Measurements from ENCODE around the gene LASP1NB.
A peak's percentile ranks its signal among the peaks of the same experiment; 100 is the strongest.

Gene LASP1NB

GRCh38 chr17:38898291-38898679 is 27.1 kb upstream of the LASP1NB start:
- H3K4me1 Mint-ChIP-seq: peaks cover 30% of the 10 kb centered on the region
- peaks cover 2 to 67% of the 10 kb centered on the region in 2 experiments for H3K36me3 ChIP-seq (replicated peaks in 1 of 2; ENCODE audit: control extremely low read depth in 1 of 2, control insufficient read depth in 1 of 2, extremely low read depth in 1 of 2, insufficient read depth in 2 of 2, low read length in 1 of 2)

More at GRCh38 chr17:38898291-38898679, 27.1 kb upstream of the LASP1NB start:
- Histone ChIP-seq H3K4me2 (replicated peaks; ENCODE audit: low read depth, low read length, poor library complexity, severe bottlenecking) (peak overlapping the region; percentile 89), H3K9ac (ENCODE audit: low read length) (peak overlapping the region; percentile 57), H3K4me1 (ENCODE audit: control insufficient read depth in 2 of 2, insufficient read depth in 2 of 2, low read length in 2 of 2) (peaks cover 29 to 48% of the 10 kb centered on the region in 2 donors), H3K27ac (ENCODE audit: low read length in 2 of 2) (peak overlapping the region; percentile 90 to 96), H3K79me2 (ENCODE audit: control insufficient read depth, insufficient read depth, low read length) (peaks cover 98% of the 10 kb centered on the region), H3K27me3 (replicated peaks in 1 of 4; ENCODE audit: control extremely low read depth in 1 of 4, control insufficient read depth in 3 of 4, insufficient read depth in 4 of 4, low read length in 3 of 4) (no peaks in the 10 kb centered on the region), H2AFZ (ENCODE audit: insufficient read depth, low read depth, low read length, poor library complexity, severe bottlenecking) (peak overlapping the region; percentile 77), H3K9me3 (ENCODE audit: control extremely low read depth in 1 of 3, control insufficient read depth in 2 of 3, insufficient read depth in 1 of 3, low read length in 2 of 3) (peaks cover 0 to 5% (median 0%) of the 10 kb centered on the region in 3 donors), H3K4me3 (ENCODE audit: control extremely low read depth in 1 of 5, extremely low read depth in 1 of 5, insufficient read depth in 1 of 5, low read depth in 2 of 5, low read length in 4 of 5) (peak overlapping the region in 3 of 5 experiments; percentile 36 to 55 (median 48)), H4K20me1 (ENCODE audit: control insufficient read depth, insufficient read depth, low read length, poor library complexity, severe bottlenecking) (peaks cover 8% of the 10 kb centered on the region)
- ATAC-seq (ENCODE audit: low read depth) (peak; percentile 19), DNase-seq (no peak)
- Mint-ChIP-seq H3K27ac (peak overlapping the region; percentile 99), H3K4me3 (peak overlapping the region; percentile 91), H3K27me3 (no peaks in the 10 kb centered on the region), H3K9me3 (ENCODE audit: insufficient read depth) (no peaks in the 10 kb centered on the region)
- intact Hi-C loops (cut with micrococcal nuclease): loop anchor here (1.0 to 2.0 kb wide), 4 partner anchors 29 to 146 kb away; partner anchors contain the start of genes CWC25, FBXO47 and PSMB3
- TF ChIP-seq CTCF (IDR thresholded peaks at IDR 0.05): no peak
- no peak for TF ChIP-seq EZH2 (IDR thresholded peaks at IDR 0.05; ENCODE audit: borderline replicate concordance, insufficient read depth, low read depth, low read length, poor library complexity, severe bottlenecking)
- ChIA-PET POLR2A (interaction anchor here (0.6 to 3.9 kb wide), 6 partner anchors 14 to 301 kb away, joined by 3 to 27 read pairs (median 6); partner anchors contain the start of genes CWC25 and LASP1), CTCF (interaction anchor here (1.0 to 2.7 kb wide), 6 partner anchors 27 to 276 kb away, joined by 4 to 11 read pairs (median 6); partner anchors contain the start of genes LASP1 and RPL23)
- 12% methylated on average over 9 of the region's 9 CpGs for WGBS (ENCODE audit: insufficient coverage)
